Pancreas (tissue), 10 donors: Measurements from ENCODE around the gene DENND4A. TPM values are rescaled to one million over a fixed set of nuclear protein-coding genes. Genes with fewer than 3 reads are reported as not detected.
A peak's percentile ranks its signal among the peaks of the same experiment; 100 is the strongest.

Source experiments
- ATAC-seq, 4 donors: fragments of 200-7000 bp; cut with Tn5 transposase; one replicate each; pipeline versions ENCODE4 v1.8.0 to v1.9.1; 2020; ENCODE audit warnings: mild to moderate bottlenecking in 4 of 4, moderate library complexity in 4 of 4
- DNase-seq, 6 donors: peaks; one replicate each; pipeline ENCODE4 v3.0.0-alpha.2; 2020
- FAIRE-seq: peaks from 2 replicates; lab custom pipeline; 2012; peaks lifted over from hg19 to GRCh38; lab: Jason Lieb, UNC
- H3K27ac ChIP-seq, 4 donors: fragments of 200-600 bp; sonication (generic); 1 replicate in 3 of 4; 2 replicates in 1 of 4; pipeline versions ENCODE4 v1.5.0 to v1.8.0; 2020
- H3K27me3 ChIP-seq, 4 donors: fragments of 200-600 bp; one replicate each; pipeline ENCODE4 v1.8.0; 2021
- H3K36me3 ChIP-seq, 3 donors: fragments of 200-600 bp; sonication (generic) in 1 of 3; one replicate each; pipeline versions ENCODE4 v1.5.0 to v1.8.0; 2020 to 2021
- H3K4me1 ChIP-seq, 3 donors: fragments of 200-600 bp; one replicate each; pipeline ENCODE4 v1.8.0; 2021
- H3K4me3 ChIP-seq, 4 donors: fragments of 200-600 bp; sonication (generic) in 2 of 4; one replicate each; pipeline versions ENCODE4 v1.5.0 to v1.8.0; 2020 to 2021
- H3K9me3 ChIP-seq, 4 donors: fragments of 200-600 bp; one replicate each; pipeline ENCODE4 v1.8.0; 2021
- CTCF ChIP-seq, 4 donors: fragments of 200-600 bp; sonication (generic) in 3 of 4; IDR thresholded peaks; one replicate each; pipeline versions ENCODE4 v1.5.0 to v1.8.0; 2021; ENCODE audit warnings: antibody characterized with exemption in 4 of 4
- WGBS, 2 donors: extraction: QIAGEN DNeasy Blood & Tissue Kit; methylation state at CpG; one replicate each; pipeline ENCODE4 v1.1.7; 2013; 5-methylcytosine and 5-hydroxymethylcytosine counted together
- intact Hi-C, 3 donors: fragments of 100-400 bp; cut with DNase I; formaldehyde crosslinking; loops; one replicate each; pipeline versions ENCODE4 v1.11.1 to v1.14.2; 2022
- polyA plus RNA-seq, 2 donors: library from polyadenylated mRNA; stranded (reverse); fragments of 200-250 nt; gene quantifications; one replicate each; pipeline ENCODE4 v1.2.3, GENCODE V29; 2013
- total RNA-seq, 6 donors: library from RNA; stranded (reverse); fragmentation: NEBNext Ultra II Directional in 4 of 6; extraction: Animal tissue kit (Norgen Biotek cat#: 25700) in 4 of 6; gene quantifications; one replicate each; pipeline versions ENCODE4 v1.2.1 to v1.2.4, GENCODE V29; 2021 to 2023
- donor health status: healthy with polysubstance abuse.
- donor health status: DM: no; HTN: no; CAD: no; lungs with moderate emphysema.
- donor health status: DM: no; HTN: no; CAD: no.
- donor health status: control.
- donor health status: control.
- donor health status: Bipolar disorder and iron deficiency.
- donor health status: DM: yes; HTN: yes; CAD: no.
- donor health status: DM: no; HTN: no; CAD: no.
- donor health status: DM: no; HTN: no; CAD: no.
- donor health status: DM: yes; HTN: yes; CAD: no.

Gene DENND4A
- total and polyA plus RNA-seq, 8 donors, result 8.6 to 34.5 (median 26.5) TPM

GRCh38 chr15:65795663-65796216, 3.6 kb upstream of the DENND4A start:
- ATAC-seq, result no peak
- Histone ChIP-seq H3K27ac (no peak overlapping the region), H3K27me3 (no peaks in the 10 kb centered on the region), H3K4me3 (no peak overlapping the region), H3K4me1 (peaks cover 0 to 5% (median 4%) of the 10 kb centered on the region in 3 donors), H3K9me3 (no peaks in the 10 kb centered on the region), H3K36me3 (no peaks in the 10 kb centered on the region)
- no peak for FAIRE-seq
- TF ChIP-seq CTCF (IDR thresholded peaks at IDR 0.05), result no peak
- DNase-seq, result no peak
- WGBS, 2 donors, result 76 to 78% methylated on average over 3 of the region's 3 CpGs
- intact Hi-C loops, result no loop called here

GRCh38 chr15:65793818-65794104, 1.7 kb upstream of the DENND4A start:
- intact Hi-C loops, result no loop called here
- no peak for TF ChIP-seq CTCF (IDR thresholded peaks at IDR 0.05)

GRCh38 chr15:65792988-65793817, 1.1 kb upstream of the DENND4A start:
- WGBS, 2 donors, result 91 to 94% methylated on average over 13 of the region's 13 CpGs
- FAIRE-seq, result no peak
- H3K4me3 ChIP-seq, result peak overlapping the region; percentile 38 to 84 (median 58)
- peaks cover 5 to 16% (median 12%) of the 10 kb centered on the region in 3 donors for H3K4me1 ChIP-seq
- no peak for DNase-seq
- H3K27ac ChIP-seq, result peak overlapping the region; percentile 94 to 100 (median 99)
- intact Hi-C loops, result no loop called here
- H3K9me3 ChIP-seq, result no peaks in the 10 kb centered on the region
- no peaks in the 10 kb centered on the region for H3K27me3 ChIP-seq
- TF ChIP-seq CTCF (IDR thresholded peaks at IDR 0.05), result no peak
- no peaks in the 10 kb centered on the region for H3K36me3 ChIP-seq
- no peak for ATAC-seq

More at GRCh38 chr15:65793818-65794104, 1.7 kb upstream of the DENND4A start:
- no peaks in the 10 kb centered on the region for H3K36me3 ChIP-seq
- no peak overlapping the region for H3K27ac ChIP-seq
- no peak for FAIRE-seq
- H3K4me3 ChIP-seq, result no peak overlapping the region
- no peak for ATAC-seq
- WGBS, 2 donors, result 90 to 98% methylated on average over 2 of the region's 2 CpGs
- no peaks in the 10 kb centered on the region for H3K27me3 ChIP-seq
- peaks cover 5 to 12% (median 7%) of the 10 kb centered on the region in 3 donors for H3K4me1 ChIP-seq
- no peaks in the 10 kb centered on the region for H3K9me3 ChIP-seq
- DNase-seq, result no peak

GRCh38 chr15:65791335-65792137, 557 bp downstream of the DENND4A start:
- peak; percentile 76 to 88 (median 85) for DNase-seq
- 0 to 1% methylated on average over 44 to 69 of the region's 69 CpGs for WGBS, 2 donors
- no peak for FAIRE-seq

More at GRCh38 chr15:65791335-65792137, 557 bp downstream of the DENND4A start:
- Histone ChIP-seq H3K9me3 (no peaks in the 10 kb centered on the region), H3K4me1 (peaks cover 13 to 28% (median 26%) of the 10 kb centered on the region in 3 donors), H3K4me3 (peak overlapping the region; percentile 70 to 84 (median 72)), H3K36me3 (no peaks in the 10 kb centered on the region), H3K27me3 (no peaks in the 10 kb centered on the region), H3K27ac (peak overlapping the region; percentile 94 to 100 (median 99))
- ATAC-seq, result peak; percentile 40 to 61 (median 50)
- no peak for TF ChIP-seq CTCF (IDR thresholded peaks at IDR 0.05)
- intact Hi-C loops, result no loop called here
